OCI-M1 (cell line): ENCODE measurements around the gene SKAP1.
"Not testable (repeated sequence)": the region's sequence is repeated elsewhere in the genome, so short reads cannot be mapped to it uniquely, and the experiment has no call there.

ENCODE experiments used
- DNase-seq: peaks from one replicate; lab custom pipeline; 2025; lab: John Stamatoyannopoulos, UW

The SKAP1 gene

DNA sequence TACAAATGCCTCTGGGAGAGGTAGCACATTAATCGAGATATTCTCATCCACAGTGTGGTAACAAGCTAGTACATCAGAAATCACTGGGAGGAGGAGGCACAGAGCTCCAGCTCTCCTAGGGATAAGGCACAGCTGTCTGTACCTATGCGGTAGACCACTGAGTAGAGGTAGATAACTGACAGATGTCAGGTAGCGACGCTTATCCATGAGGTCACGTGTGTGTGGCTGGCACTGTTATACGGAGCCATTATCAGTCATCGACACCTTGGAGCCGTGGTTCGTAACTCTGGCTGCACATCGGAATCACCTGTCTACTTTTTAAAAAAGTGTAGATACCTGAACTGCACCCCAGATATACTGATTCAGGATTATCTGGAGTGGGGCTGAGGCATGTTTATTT, 220.0 kb downstream of the SKAP1 start:
- no peak for DNase-seq

DNA sequence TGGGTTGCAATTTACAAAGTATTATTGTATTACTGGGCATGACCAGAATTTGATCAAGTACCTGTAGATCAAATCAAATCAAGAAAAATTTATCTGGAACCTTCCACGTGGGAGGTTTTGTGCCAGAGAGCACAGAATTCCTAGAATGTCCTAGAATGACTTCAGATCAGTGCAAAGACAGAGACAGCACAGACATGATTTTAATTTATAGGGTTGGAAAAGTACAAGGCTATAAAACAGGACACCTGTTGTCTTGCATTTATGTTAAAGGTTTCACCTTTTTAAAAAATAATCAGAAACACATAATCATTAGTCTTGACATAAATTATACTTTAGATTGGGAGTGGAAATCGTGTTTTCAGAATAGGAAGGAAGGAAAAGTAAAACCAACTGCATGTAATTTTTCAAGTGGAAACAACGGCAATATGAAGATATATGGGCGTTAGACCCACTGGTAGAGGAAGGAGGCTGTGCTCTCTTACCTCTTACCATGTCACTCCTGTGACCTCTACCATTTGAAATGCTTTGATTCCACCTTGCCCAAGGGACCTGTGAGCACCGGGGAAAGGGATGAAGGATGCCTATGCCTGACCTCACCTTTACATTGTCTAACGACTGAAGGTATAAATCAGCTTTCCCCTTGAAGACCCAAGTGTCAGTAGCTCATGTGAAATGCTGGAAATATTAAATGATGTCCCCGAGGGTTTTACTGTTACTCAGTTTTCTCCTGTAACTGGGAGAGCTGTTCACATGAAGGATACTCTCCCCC, 222.1 kb downstream of the SKAP1 start:
- DNase-seq: no peak

DNA sequence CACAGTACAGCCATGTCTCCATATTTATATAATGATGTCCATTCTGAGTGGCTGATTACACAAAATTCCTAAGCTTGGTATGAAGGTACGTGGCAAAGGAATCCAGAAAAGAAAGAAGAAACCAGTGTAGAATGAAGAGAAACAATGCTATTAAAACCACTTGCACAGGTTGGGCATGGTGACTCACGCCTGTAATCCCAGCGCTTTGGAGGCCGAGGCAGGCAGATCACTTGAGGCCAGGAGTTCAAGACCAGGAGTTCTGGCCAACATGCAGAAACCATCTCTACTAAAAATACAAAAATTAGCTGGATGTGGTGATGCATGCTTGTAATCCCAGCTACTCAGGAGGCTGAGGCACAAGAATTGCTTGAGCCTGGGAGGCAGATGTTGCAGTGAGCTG, 223.0 kb downstream of the SKAP1 start:
- not testable (repeated sequence) for DNase-seq

DNA sequence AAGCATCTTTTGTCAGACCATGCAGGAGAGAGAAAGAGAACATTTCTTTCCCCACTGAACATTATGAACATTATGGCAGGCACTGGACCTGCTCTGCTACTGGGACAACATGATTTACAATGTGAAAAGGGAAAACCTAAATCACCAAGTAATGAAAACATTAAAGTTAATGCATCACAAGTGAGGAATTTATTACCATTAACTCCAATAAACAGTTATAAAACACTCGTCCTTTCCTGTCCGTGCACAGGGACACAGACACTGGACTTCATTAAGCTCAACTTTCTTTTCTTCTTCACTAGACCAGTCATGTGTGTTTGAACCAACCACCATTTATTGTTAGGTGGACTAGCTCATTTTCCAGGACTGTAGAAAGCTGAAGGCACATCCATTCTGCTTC, 227.1 kb downstream of the SKAP1 start:
- no peak for DNase-seq

DNA sequence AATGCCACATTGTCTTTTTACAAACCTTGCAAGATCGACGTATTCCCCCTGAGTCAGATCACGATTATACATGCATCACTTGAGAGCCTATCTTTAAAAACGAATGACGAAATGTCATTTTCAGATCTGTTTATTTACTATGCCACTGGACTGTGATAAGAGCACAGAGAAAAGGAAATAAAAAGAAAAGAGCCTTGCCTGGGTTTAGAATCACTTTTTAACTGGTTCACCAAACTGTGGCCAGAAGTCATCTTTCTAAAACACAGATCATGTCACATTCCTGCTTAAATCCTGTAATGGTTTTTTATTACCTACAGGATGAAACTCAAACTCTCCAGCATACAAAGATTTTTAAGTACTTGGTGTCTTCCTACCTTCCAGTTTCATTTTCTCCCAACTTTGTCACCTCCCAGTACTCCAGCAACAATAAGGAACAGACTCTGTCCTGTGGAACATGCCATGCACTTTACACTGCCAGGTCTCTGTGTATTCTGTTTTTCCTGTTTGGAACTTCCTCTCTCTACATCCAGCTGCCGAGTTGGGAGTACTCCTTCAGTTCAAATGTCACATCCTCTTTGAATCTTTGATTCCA, 231.0 kb downstream of the SKAP1 start:
- peak; percentile 56 for DNase-seq

GRCh38 chr17:48195910-48196309, 234.1 kb downstream of the SKAP1 start:
- no peak for DNase-seq

DNA sequence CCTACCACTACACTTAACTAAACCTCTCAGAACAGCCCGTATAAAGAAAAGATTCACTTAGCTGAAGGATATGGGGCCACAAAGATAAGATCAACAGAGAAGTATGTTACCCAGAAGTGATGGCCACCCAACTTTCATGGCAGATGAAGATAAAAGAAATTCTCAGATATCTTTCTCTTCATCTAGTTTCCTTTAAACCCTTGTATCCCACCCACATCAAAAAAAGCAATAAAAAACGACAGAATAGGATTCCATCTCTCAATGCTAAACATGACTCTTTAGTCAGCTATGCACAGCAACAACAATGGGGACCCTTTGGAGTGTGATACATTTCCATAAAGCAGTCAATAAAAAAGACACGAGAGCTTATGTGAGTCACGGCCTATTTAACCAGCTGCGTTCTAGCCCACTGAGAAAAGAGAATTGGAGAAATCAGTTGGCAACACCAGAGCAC, 235.9 kb downstream of the SKAP1 start:
- DNase-seq: no peak

DNA sequence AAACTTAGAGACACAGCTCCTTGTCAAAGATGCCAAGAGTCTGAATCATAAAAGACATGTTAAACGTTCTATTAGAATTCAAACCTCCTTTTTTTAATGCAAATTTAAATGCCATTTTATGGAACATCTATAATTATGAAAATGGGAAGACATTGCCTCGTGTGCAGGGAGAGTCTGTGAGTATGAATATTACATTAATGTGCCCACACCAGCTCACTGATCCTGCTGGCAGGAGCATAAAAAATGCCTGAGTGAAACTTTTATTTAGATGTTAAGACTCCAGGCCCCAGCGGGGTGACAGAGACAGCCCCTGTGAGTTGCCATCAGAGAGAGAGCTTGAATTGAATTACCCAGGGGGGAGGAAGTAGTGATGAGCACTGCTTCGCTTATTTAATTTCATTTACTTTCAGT, 237.7 kb downstream of the SKAP1 start:
- no peak for DNase-seq

DNA sequence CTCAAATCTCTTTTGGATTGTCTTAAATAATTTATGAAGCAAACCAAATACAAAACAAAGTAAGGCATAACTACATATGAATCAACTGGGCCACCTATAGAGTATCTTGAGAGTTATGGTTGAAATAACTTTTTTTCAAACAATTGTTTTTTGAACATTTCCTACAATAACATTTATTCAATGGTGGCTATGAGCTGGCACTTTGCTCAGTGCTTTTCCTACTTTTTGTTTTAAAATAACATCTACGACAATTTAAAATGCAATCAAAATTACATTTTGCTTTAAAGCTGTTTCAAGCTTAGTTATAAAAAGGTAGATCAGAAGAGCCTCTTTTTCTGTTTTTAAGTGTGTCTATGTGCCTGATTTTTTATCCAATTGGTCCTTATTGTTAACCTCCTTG, 238.7 kb downstream of the SKAP1 start:
- DNase-seq: no peak

GRCh38 chr17:48190871-48191270, 239.1 kb downstream of the SKAP1 start:
- no peak for DNase-seq

DNA sequence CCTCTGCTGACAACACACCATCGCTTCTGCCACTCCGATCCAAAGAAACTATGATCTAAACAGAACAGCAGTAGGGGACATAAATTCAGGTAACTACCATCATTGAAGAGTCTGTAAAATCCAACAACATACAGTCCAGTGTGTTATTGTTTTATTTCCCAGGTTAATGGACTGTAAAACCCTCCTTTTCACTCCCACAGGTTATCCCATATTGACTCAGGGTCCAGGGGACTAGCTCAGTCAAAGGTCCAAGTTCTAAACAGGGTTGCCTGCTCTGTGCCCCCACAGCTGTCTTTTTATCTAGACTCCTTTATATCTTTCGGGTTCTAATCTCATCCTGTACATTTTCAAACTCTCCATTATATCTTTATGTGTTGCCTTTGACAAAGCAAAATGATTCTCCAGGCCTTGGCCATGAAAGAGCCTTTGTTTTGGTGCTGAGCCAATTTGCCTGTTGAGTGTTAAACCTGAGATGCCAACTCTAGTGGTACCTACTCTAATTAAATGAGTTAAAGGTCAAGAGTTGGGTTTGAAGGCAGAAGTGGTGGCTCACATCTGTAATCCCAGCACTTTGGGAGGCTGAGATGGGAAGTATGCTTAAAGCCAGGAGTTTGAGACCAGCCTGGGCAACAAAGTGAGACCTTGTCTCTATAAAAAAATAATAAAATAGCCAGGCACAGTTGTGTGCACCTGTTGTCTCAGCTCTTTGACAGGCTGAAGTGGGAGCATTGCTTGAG, 242.0 kb downstream of the SKAP1 start:
- DNase-seq: no peak

GRCh38 chr17:48186317-48186716, 243.7 kb downstream of the SKAP1 start:
- DNase-seq: not testable (repeated sequence)

- no peak for DNase-seq
Observed at GRCh38 chr17:48184721-48185120, 245.3 kb downstream of the SKAP1 start.

- DNase-seq: no peak
Observed at GRCh38 chr17:48181653-48182052, 248.4 kb downstream of the SKAP1 start.

GRCh38 chr17:48180842-48181629, 249.0 kb downstream of the SKAP1 start:
- no peak for DNase-seq

GRCh38 chr17:48179071-48179945, 250.7 kb downstream of the SKAP1 start:
- DNase-seq: no peak

DNA sequence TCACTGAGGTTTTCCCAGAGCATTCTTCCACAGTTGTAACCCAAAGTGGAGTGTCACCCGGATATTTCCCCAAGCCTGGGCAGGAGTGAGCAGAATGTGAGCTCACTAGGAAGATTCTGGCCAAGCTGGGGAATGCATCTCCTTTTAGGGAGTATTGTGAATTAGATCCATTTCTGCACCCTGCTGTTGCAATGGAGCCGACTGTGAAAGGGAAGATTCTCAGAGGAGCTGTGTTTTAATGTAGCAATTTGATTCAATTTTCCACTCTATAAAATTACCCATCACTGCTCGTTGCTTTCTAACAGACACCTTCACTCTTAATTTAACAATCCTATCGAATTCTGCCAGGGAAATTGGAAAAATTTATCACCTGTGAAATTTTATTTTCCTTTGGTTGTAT, 251.7 kb downstream of the SKAP1 start:
- no peak for DNase-seq

- no peak for DNase-seq
Observed at GRCh38 chr17:48177816-48178215, 252.2 kb downstream of the SKAP1 start.

- DNase-seq: no peak
Observed at GRCh38 chr17:48176471-48176855, 253.6 kb downstream of the SKAP1 start.

DNA sequence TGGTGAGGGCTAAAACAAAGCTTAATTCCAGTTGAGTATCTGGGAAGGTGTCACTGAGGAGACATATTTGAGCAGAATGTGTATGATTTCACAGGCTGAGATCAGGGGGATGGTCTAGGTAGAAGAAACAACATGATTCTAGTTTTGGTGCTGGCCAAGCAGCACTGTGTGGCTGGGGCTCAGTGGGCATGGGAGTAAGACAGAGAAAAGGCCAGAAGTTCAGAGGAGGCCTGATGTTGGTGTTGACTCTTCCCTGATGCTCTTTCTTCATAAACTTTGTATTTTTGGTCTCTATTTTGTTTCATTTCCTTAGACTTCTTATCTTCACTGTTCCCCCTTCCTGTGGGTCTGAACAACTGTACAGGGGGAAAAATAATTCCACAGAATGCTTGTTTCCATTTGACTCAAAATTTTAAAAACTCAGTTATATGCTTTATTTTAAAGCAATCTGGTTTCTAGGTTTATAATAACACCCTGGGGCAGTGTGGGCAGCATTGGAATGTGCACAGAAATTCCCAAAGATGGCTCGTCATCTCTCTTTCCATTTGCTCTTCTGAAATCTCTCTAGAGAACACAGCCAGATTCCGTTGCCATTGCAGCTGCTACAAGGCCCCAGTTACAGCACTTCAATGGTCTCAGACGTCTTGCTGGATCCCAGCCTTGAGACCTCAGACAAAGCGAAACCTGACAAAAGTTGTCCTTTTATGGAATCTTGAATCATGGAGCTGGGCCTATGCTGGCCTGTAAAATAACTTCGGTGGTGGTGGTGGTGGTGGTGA, 254.1 kb downstream of the SKAP1 start:
- no peak for DNase-seq
